Stimulated activated CD8-positive, alpha-beta memory T cell treated with anti-CD3 and anti-CD28 coated beads, Interleukin-2, amount 100 ng/mL, for 1 hour (primary cell): ENCODE results near the gene SERPINB6.
"Not testable (repeated sequence)": the region's sequence is repeated elsewhere in the genome, so short reads cannot be mapped to it uniquely, and the experiment has no call there.

Experiments
- DNase-seq, 2 donors: peaks; one replicate each; pipeline ENCODE4 v3.0.0-alpha.2; 2020; ENCODE audit warnings: low read depth in 2 of 2

Gene SERPINB6

DNA sequence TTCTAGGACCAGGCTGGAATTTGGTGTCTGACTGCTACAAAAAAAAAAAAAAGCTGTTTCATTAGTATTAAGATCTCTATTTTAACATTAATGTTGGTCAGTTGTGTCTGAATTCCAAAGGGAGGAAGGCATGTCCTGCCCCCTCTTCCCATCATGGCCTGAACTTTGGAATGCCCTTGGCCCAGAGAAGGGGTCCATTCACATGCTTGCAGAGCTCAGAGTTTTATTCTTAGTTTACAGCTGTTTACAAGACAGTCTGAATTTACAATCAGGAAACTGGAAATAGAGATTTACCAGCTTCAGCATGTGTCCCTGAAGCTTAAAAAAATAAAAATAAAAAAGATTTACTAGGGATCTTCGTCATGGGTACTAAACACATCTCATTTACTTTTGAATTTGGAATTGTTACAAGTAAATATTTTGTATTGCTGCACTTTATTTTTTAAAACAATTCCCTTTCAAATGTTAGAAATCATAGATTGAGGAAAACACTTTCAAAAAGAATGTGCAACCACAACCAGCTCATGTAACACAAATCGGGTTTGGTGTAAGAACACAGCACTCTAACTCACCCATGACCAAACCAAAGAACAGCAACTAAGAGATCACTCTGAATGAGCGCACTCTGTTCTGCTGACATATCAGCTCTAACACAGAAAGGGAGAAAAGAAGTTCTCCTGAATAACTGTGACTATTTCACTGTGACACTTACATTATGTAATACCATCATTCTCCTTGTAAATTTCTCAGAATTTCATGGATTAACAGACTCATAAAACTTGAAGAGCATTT, 6.6 kb upstream of the SERPINB6 start:
- DNase-seq = no peak

DNA sequence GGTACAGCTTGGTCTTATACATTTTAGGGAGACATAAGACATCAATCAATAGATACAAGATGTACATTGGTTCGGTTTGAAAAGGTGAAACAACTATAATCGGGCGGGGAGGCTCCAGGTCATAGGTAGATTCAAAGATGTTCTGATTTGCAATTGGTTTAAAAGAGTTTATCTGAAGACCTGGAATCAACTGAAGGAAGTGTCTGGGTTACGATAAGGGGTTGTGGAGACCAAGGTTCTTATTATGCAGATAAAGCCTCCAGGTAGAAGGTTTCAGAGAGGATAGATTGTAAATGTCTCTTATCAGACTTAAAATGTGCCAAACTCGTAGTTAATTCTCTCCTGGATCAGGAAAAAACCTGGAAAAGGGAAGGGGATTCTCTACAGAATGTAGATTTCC, 5.9 kb upstream of the SERPINB6 start:
- DNase-seq = no peak

DNA sequence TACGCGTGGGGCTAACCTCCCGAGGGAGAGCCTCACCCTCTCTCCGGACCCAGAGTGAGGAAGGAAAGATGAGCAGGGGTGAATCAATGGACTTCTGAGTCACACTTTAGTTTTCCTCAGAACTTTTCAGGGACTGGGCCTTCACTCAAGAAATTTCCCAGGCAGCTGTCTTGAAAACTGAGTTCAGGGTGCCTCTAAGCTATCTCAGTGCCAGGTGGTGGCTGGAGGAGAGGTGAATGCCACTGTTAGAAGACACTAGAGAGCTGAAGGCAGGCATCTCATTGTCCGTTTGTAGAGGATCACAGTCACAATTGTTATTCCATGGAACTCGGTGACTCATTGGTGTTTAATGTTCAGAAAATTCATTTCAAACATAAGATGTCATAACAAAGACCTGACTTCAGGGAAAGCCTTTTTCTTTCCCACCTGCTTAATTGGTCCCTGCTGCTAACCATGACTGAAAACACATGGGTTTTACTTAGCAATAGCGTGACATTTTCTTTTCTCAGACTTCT, 5.3 kb upstream of the SERPINB6 start:
- DNase-seq = no peak

DNA sequence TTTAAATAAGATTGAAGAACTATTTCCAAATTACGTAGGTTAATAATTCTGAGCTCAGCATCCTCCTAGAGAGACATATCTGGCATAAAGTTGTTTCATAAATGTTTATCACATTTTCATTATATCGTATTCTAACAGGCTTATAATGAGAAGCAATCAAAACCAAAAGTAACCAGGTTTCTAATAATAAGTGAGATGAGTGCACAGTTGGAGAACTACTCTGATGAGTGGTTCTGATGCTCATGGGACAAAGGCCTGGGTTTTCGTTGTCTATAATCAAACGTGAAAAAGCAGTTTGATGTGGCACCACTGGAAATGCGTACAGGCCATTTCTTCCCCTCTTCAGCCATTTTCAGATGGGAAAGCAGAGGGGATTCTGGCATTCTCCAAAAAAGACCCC, 4.7 kb upstream of the SERPINB6 start:
- DNase-seq = no peak

DNA sequence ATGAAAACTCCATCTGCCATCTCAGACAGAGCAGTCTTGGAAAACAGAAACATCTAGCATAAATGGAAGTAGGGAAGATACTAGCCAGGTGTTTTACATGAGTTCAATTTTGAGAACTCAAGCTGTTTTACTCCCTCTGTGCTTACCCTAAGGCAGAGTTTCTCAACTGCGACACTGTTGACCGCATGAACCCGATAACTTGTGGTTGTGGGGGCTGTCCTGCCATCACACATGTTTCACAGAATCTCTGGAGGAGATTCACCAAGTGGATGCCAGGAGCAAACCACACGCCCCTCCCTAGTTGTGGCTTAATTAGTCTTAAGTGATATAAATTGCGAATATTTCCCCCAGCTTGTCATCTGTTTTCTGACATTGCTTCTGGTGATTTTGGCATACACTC, 2.3 kb upstream of the SERPINB6 start:
- no peak for DNase-seq

DNA sequence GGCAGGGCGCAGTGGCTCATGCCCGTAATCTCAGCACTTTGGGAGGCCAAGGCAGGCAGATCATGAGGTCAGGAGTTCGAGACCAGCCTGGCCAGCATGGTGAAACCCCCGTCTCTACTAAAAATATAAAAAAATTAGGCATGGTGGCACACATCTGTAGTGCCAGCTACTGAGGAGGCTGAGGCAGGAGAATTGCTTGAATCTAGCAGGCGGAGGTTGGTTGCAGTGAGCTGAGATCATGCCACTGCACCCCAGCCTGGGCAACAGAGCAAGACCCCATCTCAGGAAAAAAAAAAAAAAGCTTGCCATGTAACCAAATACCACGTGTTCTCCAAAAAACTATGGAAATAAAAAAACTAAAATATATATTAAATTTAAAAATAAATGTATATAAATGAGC, 1.8 kb upstream of the SERPINB6 start:
- DNase-seq = not testable (repeated sequence)

DNA sequence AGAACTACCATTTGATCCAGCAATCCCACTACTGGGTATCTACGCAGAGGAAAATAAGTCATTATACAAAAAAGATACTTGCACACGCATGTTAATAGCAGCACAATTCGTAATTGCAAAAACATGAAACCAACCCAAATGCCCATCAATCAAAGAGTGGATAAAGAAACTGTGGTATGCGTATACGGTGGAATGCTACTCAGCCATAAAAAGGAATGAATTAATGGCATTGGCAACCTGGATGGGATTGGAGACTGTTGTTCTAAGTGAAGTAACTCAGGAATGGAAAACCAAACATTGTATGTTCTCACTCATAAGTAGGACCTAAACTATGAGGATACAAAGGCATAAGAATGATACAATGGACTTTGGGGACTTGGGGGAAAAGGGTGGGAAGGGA, 1.3 kb upstream of the SERPINB6 start:
- not testable (repeated sequence) for DNase-seq

DNA sequence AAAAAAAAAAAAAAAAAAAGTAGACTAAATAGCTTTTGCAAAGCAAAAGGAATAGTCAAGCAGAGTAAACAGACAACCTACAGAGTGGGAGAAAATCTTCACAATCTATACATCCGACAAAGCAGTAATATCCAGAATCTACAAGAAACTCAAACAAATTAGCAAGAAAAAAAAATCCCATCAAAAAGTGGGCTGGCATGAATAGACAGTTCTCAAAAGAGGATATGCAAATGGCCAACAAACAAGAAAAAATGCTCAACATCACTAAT, 786 bp upstream of the SERPINB6 start:
- DNase-seq = not testable (repeated sequence)

DNA sequence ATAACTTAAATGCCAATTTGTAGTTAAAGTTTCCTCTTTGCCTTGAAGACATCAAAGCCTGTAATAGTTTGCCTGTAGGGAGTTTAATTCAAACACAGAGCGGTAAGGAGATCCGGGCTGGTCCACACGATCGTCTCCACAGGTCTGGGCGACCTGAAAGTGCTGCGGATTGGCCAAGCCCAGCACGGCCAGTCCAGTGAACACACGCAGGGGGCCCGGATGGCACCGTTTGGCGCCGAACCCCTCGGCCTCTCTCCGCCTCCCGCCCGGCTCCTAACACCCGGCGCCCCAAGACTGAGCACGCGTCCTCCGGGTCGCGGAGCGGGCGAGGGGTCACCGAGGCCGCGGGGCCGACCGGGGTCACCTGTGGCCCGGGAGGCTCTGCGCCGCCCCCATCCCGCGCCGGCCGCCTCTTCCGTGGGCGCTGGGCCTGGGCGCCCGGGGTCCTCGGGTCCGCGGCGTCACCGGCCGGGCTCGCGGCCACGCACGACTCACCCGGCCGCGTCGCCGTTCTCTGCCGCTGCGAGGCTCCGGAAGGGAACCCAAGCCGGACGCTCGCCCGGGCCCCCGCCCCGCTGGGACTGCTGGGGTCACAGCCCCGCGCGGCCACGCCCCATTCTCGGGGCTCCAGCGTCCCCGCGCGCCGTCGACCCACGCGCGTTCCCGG, 481 bp downstream of the SERPINB6 start:
- DNase-seq = peak in 1 of 2 donors; percentile 28

DNA sequence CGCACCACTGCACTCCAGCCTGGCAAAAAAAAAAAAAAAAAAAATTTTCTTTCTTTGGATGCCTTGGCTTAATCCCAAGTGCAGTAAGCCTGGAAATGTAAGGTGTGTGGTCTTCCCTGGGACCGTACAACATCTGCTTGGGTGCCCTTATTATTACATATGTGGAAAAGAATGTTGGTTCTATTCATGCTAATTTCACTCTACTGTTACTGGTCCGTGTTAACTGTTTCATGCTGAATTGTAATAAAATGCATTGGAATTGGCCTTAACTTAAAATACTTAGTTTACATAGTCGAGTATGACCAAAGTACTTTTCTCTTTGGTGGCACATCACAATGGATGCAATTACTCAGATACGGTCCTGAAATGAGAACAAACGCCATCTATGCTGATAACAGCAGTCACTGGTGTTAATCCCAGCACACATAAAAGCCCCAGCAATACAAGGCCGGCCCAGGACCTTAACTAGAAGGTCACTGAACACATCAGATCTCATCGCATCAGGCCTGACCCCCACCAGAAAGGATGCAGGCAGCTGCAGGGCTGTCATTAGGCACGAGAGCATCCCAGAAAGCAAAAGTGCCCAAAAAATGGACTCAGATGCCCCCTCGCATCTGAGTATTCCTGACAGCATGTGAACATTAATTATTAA, 1.2 kb downstream of the SERPINB6 start:
- no peak for DNase-seq

DNA sequence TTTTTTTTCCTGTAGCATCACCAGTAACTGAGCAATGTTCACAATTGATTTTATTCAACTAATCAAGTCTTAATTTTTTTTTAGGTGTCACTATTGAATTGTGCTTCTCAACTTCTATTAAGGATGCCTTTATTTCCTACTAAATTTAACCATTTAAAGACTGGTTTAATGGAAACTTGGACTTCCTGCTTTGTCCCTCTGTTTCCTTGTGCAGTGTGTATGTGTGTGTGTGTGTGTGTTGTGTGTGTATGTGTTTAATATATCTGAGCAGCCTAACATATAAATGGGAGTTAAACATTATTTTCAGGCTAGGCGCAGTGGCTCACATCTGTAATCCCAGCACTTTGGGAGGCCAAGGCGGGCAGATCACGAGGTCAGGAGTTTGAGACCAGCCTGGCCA, 1.8 kb downstream of the SERPINB6 start:
- no peak for DNase-seq

DNA sequence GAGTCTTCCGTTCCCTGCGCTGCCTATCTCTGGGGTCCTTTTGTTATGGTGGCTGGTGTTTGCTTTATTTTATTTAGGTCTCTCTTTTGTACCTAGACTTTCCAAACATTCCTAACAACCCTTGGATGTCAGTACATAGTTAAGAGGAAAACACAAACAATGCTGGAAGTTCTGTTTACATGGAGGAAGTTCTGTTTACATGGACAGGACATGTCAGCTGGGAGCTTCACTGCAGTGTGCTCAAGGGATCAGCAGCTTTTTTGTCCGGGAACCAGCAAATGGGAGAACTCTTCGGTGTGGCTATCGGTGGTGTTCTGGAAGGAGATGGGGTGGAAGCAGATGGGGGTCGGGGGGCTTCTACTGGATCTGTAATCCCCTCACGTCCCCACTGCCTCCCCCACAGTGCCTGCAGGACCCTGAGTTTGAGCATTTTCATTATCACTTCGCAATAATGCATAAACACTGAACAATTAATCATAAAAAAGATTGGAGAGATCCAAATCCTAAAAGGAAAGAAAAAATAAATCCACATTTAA, 2.7 kb downstream of the SERPINB6 start:
- no peak for DNase-seq

DNA sequence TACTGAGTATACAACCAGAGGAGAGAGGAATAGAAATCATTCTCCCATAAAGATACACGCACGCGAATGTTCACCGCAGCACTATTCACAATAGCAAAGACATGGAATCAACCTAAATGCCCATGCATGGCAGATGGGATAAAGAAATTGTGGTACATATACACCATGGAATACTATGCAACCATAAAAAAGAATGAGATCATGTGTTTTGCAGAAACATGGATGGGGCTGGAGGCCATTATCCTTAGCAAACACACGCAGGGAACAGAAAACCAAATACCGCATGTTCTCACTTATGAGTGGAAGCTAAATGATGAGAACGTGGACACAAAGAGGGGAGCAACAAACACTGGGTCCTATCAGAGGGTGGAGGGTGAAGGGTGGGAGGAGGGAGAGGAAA, 3.4 kb downstream of the SERPINB6 start:
- no peak for DNase-seq

DNA sequence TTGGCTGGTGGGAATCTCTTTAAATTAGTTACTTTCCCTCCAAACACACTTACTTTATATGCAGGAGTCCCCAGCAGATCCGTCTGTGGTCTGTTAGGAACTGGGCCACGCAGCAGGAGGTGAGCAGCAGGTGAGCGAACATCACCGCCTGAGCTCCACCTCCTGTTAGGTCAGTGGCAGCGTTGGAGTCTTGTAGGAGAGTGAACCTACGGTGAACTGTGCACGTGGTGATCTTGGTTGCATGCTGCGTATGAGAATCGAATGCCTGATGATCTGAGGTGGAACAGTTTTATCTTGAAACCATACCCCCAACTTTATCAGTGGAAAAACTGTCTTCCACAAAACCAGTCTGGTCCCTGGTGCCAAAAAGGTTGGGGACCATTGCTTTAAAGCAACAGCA, 5.0 kb downstream of the SERPINB6 start:
- no peak for DNase-seq

DNA sequence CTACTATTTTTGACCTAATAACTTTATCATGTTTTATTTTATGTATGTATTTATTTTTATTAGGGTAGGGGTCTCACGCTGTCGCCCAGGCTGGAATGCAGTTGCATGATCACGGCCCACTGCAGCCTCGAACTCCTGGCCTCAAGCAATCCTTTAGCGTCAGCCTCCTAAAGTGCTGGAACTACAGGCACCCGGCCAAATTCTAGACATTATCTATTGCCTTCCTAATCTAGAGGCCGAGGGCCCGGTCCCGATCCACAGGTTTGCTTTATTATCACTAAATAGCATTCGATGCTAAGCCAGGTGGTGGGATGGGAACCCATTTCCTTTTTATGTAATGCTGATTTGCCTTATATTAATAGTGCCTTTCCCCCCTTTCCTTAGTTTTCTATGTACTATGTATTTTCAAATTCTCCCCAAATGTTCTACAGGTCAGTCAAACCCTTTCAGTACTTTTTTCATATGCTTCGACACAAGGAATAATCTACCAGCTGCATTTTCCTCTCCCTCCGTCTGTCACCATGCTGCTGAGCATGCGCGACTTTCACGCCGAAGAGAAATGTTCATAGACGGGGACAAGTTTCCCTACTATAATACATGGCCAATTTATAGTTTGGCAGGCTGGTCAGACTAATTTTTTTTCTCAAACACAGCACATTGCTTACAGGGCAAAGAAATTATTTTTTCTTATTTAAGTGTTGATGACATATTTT, 6.4 kb downstream of the SERPINB6 start:
- no peak for DNase-seq

DNA sequence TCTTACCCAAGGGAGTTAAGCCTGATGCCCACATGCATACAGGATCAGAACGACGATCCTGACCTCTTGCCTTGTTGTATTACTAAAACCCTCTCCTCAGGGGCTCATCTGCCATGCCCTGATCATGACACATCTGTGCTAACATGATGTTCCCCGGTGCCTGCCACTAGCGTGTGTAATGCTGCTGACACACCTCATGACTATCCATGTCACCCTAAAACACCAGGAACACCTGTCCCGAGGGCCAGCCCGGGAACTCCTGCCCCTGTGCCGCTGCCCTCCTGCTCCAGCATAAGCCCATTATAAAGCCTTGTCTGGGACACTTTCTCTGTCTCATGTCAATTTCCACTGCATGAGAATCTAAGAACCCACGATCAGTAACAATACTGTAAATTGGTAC, 7.6 kb downstream of the SERPINB6 start:
- no peak for DNase-seq

DNA sequence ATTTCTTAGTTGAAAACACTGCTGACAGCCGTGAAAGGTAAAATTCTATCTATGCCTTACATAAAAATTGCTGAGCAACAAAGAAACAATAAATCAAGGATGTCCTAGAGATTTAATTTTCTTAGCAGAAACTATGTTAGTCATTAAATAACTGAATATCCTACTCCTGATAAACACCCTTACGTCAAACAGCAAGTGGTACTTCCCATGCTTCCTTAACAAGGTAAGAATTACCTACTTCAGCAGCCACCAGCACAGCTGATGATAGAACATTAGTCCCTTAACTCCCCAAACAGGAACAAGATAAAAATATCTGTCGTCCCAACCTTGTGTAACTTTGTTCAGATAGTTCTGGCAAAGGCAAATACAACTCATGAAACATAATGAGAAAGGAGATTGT, 8.7 kb downstream of the SERPINB6 start:
- DNase-seq = no peak

DNA sequence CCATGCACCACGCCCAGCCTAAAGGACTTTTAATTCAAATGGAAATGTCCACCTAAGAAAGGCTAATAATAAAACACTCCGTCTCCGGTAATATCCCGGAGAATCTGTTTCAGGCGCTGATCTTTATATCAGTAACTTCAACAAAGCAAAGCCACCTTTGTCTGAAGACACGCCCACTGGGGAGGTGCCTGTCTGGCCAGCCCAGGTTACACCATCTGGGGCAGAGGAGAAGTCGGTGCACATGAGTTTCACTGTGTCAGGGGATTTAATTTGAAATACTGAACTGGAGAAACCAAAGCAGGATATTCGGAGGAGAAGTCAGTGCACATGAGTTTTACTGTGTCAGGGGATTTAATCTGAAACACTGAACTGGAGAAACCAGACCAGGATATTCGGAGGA, 9.4 kb downstream of the SERPINB6 start:
- no peak for DNase-seq

DNA sequence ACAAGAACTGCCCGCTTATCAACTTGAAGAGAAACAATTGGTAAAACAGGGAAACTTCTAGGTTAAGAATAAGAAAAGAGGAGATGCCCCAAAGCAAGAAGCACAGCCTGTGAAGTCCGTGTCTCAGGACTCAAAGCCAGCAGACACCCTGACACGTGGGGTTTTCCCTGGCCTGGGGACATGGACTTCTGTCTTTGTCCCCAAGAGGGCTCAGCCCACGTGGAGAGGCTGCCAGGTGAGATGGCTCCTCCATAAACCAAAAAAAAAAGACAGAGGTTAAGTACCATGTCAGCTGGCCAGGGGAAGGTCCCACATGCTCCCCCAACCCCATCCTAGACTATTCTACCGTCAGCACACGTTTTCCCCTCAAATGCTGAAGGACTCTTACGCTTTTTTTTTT, 9.9 kb downstream of the SERPINB6 start:
- no peak for DNase-seq

DNA sequence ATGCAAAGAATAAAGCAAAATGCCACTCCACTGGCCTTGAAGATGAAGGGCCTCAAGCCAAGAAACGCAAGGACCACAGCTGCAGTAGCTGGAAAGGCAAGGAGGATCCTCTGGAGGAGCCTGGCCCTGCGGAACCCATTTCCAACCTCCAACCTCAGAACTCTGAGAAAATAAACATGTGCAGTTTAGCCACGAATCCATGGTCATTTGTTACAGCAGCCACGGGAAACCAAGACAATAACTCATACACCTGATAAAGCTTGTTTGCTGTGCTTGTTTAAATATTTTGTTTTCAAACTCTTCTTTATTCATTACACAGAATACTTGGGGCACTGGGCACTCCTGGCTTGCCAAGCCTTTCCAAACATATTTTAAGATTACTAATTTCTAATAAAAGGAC, 10.4 kb downstream of the SERPINB6 start:
- no peak for DNase-seq

DNA sequence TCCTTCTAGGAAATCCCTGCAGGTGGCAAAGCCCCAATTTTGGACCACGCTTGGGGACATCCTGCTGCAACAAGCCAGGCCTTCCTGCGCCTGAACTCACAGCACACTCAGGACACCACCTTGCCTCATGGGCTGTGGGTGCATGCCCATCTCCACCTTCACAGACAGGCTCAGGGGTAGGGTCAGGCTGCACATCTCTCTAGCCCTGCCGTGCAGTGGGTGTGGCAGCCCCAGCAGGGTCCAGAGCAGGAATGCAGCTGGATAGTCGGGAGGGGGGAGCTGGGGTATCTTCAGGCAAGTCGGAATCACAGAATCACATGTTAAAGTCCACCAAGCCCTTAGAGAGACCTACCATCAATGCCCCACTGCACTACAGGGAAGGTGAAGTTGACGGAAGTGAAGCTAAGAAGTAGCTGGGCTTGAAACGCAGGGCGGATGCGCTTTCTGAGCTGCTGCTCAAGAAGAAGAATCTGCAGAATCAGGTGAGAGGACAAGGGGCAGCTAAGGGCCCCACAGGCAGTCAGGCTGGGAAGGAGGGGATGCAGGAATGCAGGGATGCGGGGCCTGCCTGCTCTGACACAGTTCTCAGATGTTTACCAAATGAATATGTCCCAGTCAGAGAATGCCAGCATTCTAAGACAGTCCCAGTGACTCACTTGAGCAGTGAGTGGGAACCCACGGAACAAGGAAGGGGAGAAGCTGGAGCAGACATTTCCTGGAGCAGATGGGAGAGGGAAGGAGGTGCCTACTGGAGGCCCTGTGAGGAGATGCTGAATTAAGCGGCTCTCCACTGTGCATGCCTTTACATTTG, 11.3 kb downstream of the SERPINB6 start:
- DNase-seq = no peak
